IPS-18c (cell line): Measurements from ENCODE around the gene GLP2R.

Source experiments
- H3K4me3 ChIP-seq: 2 replicates; pipeline ENCODE4 v1.7.0; 2013; ENCODE audit warnings: low read depth, mild to moderate bottlenecking, low read length, moderate library complexity; ENCODE audit not compliant: insufficient read depth
- H3K9me3 ChIP-seq: one replicate; pipeline ENCODE4 v1.6.1; 2013; ENCODE audit warnings: mild to moderate bottlenecking, low read length, moderate library complexity; ENCODE audit not compliant: control insufficient read depth, insufficient read depth

GLP2R gene

DNA sequence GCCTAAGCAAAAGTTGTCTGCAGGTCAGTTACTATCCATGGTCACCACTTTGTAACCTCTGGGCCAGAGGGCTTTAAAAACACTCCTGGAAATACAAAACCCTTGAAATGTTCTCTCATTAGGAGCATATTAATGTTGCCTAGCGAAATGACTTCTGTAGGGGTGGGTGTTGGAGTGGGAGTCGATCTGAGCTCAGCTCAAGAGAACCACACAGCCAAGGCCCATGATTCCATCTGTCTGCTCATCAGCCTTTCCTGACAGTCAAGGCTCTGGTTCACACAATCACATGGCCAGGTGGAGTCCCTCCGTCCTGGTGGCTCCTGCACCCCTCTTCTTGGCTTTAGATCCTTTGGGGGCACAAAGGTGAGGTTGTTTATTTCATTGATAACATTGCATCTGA lies 52.6 kb downstream of the GLP2R start:
- Histone ChIP-seq H3K9me3 (no peaks in the 10 kb centered on the region), H3K4me3 (no peak overlapping the region)

DNA sequence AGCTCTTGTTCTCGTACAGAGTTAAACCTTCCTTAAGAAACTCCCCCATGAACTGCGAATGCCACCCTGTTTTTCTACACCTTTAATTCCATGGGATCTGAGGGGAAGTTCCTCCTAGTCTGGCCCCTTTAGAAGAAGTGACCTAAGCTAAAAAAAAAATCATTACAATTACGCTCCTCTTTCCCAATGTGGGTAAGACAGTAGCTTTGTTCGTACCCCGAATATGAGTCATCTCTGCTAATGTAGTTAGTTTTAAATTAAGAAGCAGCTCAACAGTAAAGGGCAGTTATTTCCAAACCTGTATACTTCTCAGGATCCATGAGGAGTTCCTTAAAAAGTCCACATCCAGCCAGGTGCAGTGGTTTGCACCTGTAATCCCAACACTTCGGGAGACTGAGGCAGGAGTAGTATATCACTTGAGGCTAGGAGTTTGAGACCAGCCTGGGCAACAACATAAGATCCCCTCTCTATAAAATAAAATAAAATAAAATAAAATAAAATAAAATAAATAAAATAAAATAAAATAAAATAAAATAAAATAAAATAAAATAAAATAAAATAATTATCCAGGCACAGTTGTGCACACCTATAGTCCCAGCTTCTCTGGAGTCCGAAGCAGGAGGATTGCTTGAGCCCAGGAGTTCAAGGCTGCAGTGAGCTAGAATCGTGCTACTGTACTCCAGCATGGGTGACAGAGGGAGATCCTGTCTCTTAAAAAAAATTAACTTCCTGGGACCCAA lies 53.2 kb downstream of the GLP2R start:
- Histone ChIP-seq H3K9me3 (no peaks in the 10 kb centered on the region), H3K4me3 (no peak overlapping the region)

GRCh38 chr17:9880582-9880999 lies 54.9 kb downstream of the GLP2R start:
- Histone ChIP-seq H3K4me3 (no peak overlapping the region), H3K9me3 (peaks cover 2% of the 10 kb centered on the region)

- H3K9me3 ChIP-seq: peaks cover 2% of the 10 kb centered on the region
- H3K4me3 ChIP-seq: no peak overlapping the region
These were observed 57.7 kb downstream of the GLP2R start for GRCh38 chr17:9883451-9883850.

DNA sequence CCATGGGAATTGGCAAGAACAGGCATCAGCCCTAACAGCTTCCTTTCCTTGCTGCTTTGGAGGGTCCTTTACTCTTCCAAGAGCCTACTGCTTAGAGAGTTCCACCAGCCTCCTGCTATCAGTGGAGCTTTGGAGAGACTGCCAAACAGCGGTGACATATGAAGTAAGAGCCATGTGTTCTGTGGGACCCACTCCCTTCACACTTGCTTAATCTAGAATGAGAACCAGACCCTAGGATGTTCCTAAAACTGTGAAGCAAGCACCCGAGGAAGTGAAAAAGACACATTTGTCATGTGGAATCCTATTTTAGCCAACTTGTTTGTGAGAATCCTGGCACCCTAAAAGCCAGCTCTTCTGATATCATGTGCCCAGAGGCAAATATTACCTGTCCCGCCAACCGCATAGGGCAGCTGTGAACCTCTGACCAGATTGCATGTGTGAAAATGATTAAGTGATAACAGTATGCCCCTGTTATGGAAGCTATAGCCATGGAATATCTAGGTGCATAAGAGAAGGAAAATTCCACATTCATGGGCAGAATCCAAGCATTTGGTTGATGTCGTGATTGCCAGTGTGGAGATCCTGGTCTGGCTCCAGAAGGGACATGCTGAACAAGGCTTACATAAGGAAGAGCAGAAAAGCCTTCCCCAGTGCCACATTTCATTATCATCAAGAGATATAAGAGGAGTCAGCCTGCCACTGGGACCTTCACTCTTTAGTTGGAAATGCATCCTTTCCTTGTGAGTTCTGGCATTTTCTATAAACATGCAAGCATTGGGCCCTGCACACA lies 60.6 kb downstream of the GLP2R start:
- Histone ChIP-seq H3K9me3 (peaks cover 2% of the 10 kb centered on the region), H3K4me3 (no peak overlapping the region)

DNA sequence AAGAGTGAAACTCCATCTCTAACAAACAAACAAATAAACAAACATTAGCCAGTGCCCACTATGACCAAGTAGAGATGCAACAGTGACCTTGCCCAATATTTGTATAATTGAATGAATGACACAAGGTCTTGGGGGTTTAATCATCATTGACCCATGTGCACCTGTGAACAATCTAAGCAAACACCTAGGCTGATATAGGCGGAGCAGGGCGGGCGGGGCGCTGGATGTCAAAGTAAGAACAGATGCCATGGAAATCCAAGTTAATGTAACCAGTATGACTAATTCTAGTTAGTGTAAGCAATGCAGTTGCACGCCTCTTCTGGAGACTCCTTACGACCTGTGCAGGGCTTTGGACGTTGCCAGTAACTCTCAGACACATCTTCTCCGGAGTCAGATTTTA lies 61.8 kb downstream of the GLP2R start:
- peaks cover 2% of the 10 kb centered on the region for H3K9me3 ChIP-seq
- H3K4me3 ChIP-seq: no peak overlapping the region

DNA sequence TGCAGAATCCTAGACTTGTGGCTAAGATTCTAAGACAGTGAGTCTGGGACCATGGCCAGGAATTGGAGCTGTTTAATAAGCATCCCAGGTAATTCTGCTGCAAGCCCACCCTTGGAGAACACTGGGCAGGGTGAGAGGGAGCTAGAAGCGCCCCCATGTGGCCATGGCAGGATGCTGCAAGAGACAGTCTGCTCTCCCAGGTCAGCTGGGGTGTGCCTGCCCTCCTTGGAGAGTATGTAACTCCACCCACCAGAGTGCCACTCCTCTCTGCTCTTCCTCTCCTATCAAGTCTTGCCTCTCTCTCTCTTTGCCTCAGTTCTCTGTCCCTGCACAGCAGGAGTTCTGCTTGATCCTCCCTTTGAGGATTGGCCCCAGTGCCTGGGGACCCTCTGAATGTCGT lies 64.4 kb downstream of the GLP2R start:
- peaks cover 6% of the 10 kb centered on the region for H3K9me3 ChIP-seq
- no peak overlapping the region for H3K4me3 ChIP-seq

- H3K9me3 ChIP-seq: peaks cover 4% of the 10 kb centered on the region
- no peak overlapping the region for H3K4me3 ChIP-seq
These were observed 67.8 kb downstream of the GLP2R start for GRCh38 chr17:9893411-9894012.

DNA sequence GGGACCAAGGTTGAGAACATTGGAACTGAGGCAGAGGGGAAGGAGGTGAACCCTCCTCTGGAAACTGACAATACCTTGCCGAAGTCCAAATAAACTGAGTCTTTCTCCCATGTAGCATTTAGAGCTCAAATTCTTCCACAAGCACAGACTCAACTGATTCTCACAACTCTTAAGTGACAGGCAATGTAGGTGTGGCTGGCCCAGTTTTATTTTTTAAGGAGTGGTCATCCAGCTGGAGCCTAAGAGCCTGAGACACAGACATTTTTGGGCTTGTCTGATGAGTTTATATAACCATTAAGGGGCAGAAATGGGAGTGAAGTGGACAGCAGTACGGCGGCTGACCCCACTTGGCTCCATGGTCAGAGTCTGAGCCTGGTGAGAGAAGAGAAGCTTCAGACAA lies 68.5 kb downstream of the GLP2R start:
- no peak overlapping the region for H3K4me3 ChIP-seq
- peaks cover 4% of the 10 kb centered on the region for H3K9me3 ChIP-seq

GRCh38 chr17:9895923-9896322 lies 70.2 kb downstream of the GLP2R start:
- Histone ChIP-seq H3K9me3 (peaks cover 4% of the 10 kb centered on the region), H3K4me3 (no peak overlapping the region)

GRCh38 chr17:9897372-9897968 lies 71.7 kb downstream of the GLP2R start:
- peaks cover 4% of the 10 kb centered on the region for H3K9me3 ChIP-seq
- no peak overlapping the region; the same call in 1 of the 2 replicates for H3K4me3 ChIP-seq

- H3K9me3 ChIP-seq: peaks cover 4% of the 10 kb centered on the region
These were observed 73.1 kb downstream of the GLP2R start for GRCh38 chr17:9898812-9899211.

GRCh38 chr17:9899280-9900043 lies 73.7 kb downstream of the GLP2R start:
- no peak overlapping the region for H3K4me3 ChIP-seq
- H3K9me3 ChIP-seq: peaks cover under 1% of the 10 kb centered on the region

More at GRCh38 chr17:9898812-9899211, 73.1 kb downstream of the GLP2R start:
- H3K4me3 ChIP-seq: no peak overlapping the region

DNA sequence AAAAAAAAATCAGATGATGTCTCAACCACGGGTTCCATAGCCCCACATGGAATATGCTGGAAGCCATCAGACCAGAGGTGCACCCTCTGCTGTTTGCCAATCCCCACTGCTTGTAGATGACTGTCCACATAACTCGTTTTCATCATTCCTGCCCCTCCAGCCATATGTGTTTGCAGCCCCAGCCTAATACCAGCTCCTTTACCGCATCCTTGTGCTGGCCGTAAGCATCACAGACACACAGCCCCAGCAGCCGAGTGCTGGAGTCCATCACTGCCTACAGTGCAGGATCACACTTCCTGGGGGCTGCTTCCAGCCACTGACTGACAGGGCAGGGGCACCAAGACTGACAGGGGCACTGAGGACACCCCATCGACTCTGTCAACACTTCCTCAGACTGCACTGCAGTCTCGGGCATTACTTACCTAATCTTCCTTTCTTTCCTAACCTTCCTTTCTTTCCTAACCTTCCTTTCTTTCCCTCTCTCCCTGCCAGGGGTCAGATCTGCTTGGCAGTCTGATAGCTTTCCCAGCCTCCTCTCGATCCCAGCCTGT lies 74.4 kb downstream of the GLP2R start:
- Histone ChIP-seq H3K4me3 (no peak overlapping the region), H3K9me3 (no peaks in the 10 kb centered on the region)

DNA sequence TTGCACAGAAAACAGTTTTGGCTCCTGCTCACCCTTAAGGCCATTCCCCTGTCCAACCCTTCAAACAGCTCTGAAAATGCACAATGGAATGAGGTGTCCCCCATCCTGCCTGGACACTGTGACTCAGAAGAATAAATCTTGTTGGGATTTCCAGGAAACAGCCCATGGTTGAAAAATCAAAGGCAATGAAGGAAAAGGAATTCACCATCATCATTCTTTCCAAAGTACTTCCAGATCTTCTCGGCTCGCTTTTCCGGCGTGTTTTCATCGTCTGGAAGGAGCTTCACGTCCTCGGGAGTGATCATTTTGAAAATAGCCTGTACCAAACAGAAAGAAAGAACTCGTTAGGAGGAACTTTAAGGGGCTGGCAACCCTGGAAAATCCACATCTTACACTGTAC lies 75.1 kb downstream of the GLP2R start:
- H3K4me3 ChIP-seq: no peak overlapping the region
- H3K9me3 ChIP-seq: peaks cover 3% of the 10 kb centered on the region

DNA sequence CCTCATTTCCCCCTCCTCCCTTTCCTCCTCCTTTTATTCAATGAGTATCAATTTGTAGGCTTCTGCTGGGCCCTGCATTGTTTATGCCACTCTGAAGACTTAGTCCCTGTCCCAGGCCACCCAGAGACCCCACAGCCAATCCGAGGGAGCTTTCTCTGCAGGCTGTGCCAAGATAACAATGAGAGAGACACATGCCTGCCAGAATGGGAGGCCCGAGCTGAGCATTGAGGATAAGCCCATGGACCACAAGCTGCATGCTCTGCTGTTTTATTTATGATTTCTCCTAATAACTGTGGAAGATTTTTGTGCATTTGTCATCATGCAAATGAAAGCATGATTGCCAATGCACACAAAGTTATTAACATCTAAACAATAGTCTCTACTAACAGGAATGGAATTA lies 76.4 kb downstream of the GLP2R start:
- H3K4me3 ChIP-seq: no peak overlapping the region
- H3K9me3 ChIP-seq: peaks cover 3% of the 10 kb centered on the region
